Astrocyte (in vitro differentiated cells and primary cell): ENCODE measurements around the gene MAGEB17.

Experiments
- CTCF ChIP-seq: IDR thresholded peaks from 2 replicates; pipeline ENCODE4 v1.5.1; 2011; ENCODE audit warnings: low read depth, mild to moderate bottlenecking, inconsistent platforms, low read length, moderate library complexity; ENCODE audit not compliant: insufficient read depth
- EZH2 ChIP-seq: IDR thresholded peaks from 2 replicates; pipeline ENCODE4 v1.6.1; 2012; ENCODE audit warnings: mild to moderate bottlenecking, low read length, inconsistent platforms; ENCODE audit not compliant: insufficient read depth

- no peak for TF ChIP-seq CTCF
- TF ChIP-seq EZH2 = no peak
Observed at GRCh38 chrX:16125520-16126149, 41.6 kb upstream of the MAGEB17 start.
